Measurements from ENCODE around the gene SLFN14.

DNA sequence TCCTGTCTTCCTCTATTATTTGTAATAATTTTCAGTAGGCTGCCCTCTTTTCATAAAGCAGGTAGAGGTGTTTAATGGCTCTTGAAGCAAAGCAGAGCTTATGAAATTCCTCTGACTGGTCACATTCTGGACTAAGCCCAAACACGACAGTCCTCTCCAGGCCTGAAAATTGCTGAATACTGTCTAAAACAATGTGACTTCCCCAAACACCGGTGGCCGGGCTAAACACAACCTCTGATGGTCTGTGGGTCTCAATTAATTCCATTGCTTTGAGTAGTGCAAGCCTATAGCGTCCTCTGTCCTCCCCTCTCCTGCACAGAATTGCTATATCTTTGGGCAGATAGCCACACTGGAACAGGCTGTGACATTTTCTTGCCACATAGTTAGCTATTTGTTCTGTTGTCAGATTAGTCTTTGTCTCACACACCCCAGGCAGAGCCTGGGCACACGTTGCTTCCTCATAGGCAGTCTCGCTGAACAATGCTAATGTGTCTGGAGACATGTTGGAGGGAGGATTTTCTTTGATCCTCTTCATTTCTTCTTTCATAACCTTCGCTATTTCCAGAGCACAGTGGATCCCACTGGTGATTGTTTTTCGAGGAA, 12.3 kb downstream of the SLFN14 start:
- TF ChIP-seq, protein P1, sequence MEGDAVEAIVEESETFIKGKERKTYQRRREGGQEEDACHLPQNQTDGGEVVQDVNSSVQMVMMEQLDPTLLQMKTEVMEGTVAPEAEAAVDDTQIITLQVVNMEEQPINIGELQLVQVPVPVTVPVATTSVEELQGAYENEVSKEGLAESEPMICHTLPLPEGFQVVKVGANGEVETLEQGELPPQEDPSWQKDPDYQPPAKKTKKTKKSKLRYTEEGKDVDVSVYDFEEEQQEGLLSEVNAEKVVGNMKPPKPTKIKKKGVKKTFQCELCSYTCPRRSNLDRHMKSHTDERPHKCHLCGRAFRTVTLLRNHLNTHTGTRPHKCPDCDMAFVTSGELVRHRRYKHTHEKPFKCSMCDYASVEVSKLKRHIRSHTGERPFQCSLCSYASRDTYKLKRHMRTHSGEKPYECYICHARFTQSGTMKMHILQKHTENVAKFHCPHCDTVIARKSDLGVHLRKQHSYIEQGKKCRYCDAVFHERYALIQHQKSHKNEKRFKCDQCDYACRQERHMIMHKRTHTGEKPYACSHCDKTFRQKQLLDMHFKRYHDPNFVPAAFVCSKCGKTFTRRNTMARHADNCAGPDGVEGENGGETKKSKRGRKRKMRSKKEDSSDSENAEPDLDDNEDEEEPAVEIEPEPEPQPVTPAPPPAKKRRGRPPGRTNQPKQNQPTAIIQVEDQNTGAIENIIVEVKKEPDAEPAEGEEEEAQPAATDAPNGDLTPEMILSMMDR (IDR thresholded peaks at IDR 0.05; ENCODE audit: low read depth, low read length): no peak
- TF ChIP-seq EZH2phosphoT487 (IDR thresholded peaks at IDR 0.05; ENCODE audit: low read depth): no peak
